HG03521 (cell line): ENCODE measurements around the gene CPO.

Source experiments
- ATAC-seq: cut with Tn5 transposase; IDR thresholded peaks from one replicate; pipeline ENCODE4 v1.9.1; 2021; ENCODE audit warnings: mild to moderate bottlenecking, moderate library complexity; ENCODE audit not compliant: unreplicated experiment

CPO gene

GRCh38 chr2:206971805-206972204 is 32.5 kb downstream of the CPO start:
- ATAC-seq, result no peak

GRCh38 chr2:206974551-206974950 is 35.2 kb downstream of the CPO start:
- no peak for ATAC-seq

- no peak for ATAC-seq
These were observed 39.4 kb downstream of the CPO start for GRCh38 chr2:206978746-206979145.

- ATAC-seq, result no peak
These were observed 40.0 kb downstream of the CPO start for GRCh38 chr2:206979365-206979764.

- ATAC-seq, result no peak
These were observed 40.6 kb downstream of the CPO start for GRCh38 chr2:206979922-206980321.

- ATAC-seq, result no peak
These were observed 41.1 kb downstream of the CPO start for GRCh38 chr2:206980413-206980812.

GRCh38 chr2:206981086-206981674 is 41.9 kb downstream of the CPO start:
- ATAC-seq, result no peak

GRCh38 chr2:206981739-206982340 is 42.5 kb downstream of the CPO start:
- no peak for ATAC-seq

GRCh38 chr2:206982360-206982955 is 43.1 kb downstream of the CPO start:
- no peak for ATAC-seq

GRCh38 chr2:206983161-206983859 is 44.0 kb downstream of the CPO start:
- no peak for ATAC-seq

- ATAC-seq, result no peak
These were observed 44.9 kb downstream of the CPO start for GRCh38 chr2:206984206-206984605.

GRCh38 chr2:206986943-206987342 is 47.6 kb downstream of the CPO start:
- no peak for ATAC-seq

- no peak for ATAC-seq
These were observed 48.5 kb downstream of the CPO start for GRCh38 chr2:206987810-206988209.

- no peak for ATAC-seq
These were observed 49.6 kb downstream of the CPO start for GRCh38 chr2:206988884-206989283.

GRCh38 chr2:206989311-206989710 is 50.0 kb downstream of the CPO start:
- peak; percentile 89 for ATAC-seq

- no peak for ATAC-seq
These were observed 51.0 kb downstream of the CPO start for GRCh38 chr2:206990360-206990759.

GRCh38 chr2:206991070-206991469 is 51.8 kb downstream of the CPO start:
- ATAC-seq, result no peak

GRCh38 chr2:206993396-206993911 is 54.1 kb downstream of the CPO start:
- no peak for ATAC-seq

- no peak for ATAC-seq
These were observed 54.6 kb downstream of the CPO start for GRCh38 chr2:206993964-206994363.

GRCh38 chr2:206996556-206997065 is 57.3 kb downstream of the CPO start:
- no peak for ATAC-seq
